ENCODE results near the gene HMMR. TPM values are rescaled to one million over a fixed set of nuclear protein-coding genes. Genes with fewer than 3 reads are reported as not detected.

Gene HMMR
- total and polyA plus RNA-seq, 2 experiments from 2014 or later: 77.9 to 163 TPM

DNA sequence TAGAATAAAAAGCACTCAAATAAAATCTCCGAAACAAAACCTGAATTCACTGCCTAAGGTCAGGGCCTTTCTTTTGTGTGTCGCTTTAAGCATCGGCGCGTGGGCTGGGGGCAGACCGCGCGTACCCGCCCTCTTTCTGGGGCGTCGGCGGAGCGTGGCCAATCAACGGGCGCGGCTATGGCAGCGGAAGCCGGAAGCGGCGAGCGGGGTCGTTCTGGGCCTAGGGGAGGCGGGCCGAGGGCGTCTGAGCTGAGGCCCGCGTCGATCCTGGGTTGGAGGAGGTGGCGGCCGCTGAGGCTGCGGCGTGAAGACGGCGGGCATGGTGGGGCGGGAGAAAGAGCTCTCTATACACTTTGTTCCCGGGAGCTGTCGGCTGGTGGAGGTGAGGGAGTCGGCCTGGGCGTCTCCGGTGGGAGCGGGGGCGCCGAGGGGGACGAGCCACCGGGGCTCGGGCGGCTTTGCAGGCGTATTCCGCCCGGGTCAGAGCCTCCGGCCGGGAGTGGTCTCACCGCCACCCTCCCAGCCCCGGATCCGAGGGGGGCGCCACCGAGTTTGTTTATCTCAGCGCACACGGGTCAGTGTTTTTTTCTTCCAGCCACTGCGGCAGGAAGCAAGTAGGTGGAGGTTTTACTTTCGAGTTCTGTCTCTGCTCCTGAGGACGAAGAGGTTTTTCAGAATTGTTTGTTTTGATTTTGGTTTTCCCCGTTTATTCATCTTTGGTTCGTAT is 45.1 kb downstream of the HMMR start, which contains the start of gene MAT2B (continued):
- TF ChIP-seq, protein P1, sequence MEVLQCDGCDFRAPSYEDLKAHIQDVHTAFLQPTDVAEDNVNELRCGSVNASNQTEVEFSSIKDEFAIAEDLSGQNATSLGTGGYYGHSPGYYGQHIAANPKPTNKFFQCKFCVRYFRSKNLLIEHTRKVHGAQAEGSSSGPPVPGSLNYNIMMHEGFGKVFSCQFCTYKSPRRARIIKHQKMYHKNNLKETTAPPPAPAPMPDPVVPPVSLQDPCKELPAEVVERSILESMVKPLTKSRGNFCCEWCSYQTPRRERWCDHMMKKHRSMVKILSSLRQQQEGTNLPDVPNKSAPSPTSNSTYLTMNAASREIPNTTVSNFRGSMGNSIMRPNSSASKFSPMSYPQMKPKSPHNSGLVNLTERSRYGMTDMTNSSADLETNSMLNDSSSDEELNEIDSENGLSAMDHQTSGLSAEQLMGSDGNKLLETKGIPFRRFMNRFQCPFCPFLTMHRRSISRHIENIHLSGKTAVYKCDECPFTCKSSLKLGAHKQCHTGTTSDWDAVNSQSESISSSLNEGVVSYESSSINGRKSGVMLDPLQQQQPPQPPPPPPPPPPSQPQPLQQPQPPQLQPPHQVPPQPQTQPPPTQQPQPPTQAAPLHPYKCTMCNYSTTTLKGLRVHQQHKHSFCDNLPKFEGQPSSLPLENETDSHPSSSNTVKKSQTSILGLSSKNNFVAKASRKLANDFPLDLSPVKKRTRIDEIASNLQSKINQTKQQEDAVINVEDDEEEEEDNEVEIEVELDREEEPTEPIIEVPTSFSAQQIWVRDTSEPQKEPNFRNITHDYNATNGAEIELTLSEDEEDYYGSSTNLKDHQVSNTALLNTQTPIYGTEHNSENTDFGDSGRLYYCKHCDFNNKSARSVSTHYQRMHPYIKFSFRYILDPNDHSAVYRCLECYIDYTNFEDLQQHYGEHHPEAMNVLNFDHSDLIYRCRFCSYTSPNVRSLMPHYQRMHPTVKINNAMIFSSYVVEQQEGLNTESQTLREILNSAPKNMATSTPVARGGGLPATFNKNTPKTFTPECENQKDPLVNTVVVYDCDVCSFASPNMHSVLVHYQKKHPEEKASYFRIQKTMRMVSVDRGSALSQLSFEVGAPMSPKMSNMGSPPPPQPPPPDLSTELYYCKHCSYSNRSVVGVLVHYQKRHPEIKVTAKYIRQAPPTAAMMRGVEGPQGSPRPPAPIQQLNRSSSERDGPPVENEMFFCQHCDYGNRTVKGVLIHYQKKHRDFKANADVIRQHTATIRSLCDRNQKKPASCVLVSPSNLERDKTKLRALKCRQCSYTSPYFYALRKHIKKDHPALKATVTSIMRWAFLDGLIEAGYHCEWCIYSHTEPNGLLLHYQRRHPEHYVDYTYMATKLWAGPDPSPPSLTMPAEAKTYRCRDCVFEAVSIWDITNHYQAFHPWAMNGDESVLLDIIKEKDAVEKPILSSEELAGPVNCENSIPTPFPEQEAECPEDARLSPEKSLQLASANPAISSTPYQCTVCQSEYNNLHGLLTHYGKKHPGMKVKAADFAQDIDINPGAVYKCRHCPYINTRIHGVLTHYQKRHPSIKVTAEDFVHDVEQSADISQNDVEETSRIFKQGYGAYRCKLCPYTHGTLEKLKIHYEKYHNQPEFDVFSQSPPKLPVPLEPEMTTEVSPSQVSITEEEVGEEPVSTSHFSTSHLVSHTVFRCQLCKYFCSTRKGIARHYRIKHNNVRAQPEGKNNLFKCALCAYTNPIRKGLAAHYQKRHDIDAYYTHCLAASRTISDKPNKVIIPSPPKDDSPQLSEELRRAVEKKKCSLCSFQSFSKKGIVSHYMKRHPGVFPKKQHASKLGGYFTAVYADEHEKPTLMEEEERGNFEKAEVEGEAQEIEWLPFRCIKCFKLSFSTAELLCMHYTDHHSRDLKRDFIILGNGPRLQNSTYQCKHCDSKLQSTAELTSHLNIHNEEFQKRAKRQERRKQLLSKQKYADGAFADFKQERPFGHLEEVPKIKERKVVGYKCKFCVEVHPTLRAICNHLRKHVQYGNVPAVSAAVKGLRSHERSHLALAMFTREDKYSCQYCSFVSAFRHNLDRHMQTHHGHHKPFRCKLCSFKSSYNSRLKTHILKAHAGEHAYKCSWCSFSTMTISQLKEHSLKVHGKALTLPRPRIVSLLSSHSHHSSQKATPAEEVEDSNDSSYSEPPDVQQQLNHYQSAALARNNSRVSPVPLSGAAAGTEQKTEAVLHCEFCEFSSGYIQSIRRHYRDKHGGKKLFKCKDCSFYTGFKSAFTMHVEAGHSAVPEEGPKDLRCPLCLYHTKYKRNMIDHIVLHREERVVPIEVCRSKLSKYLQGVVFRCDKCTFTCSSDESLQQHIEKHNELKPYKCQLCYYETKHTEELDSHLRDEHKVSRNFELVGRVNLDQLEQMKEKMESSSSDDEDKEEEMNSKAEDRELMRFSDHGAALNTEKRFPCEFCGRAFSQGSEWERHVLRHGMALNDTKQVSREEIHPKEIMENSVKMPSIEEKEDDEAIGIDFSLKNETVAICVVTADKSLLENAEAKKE (CRISPR knock-in tag; IDR thresholded peaks at IDR 0.05): no peak
- TF ChIP-seq NANOG (IDR thresholded peaks at IDR 0.05; ENCODE audit: borderline replicate concordance): no peak
- TF ChIP-seq, protein P2, sequence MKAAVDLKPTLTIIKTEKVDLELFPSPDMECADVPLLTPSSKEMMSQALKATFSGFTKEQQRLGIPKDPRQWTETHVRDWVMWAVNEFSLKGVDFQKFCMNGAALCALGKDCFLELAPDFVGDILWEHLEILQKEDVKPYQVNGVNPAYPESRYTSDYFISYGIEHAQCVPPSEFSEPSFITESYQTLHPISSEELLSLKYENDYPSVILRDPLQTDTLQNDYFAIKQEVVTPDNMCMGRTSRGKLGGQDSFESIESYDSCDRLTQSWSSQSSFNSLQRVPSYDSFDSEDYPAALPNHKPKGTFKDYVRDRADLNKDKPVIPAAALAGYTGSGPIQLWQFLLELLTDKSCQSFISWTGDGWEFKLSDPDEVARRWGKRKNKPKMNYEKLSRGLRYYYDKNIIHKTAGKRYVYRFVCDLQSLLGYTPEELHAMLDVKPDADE (IDR thresholded peaks at IDR 0.05): peak; percentile 78

DNA sequence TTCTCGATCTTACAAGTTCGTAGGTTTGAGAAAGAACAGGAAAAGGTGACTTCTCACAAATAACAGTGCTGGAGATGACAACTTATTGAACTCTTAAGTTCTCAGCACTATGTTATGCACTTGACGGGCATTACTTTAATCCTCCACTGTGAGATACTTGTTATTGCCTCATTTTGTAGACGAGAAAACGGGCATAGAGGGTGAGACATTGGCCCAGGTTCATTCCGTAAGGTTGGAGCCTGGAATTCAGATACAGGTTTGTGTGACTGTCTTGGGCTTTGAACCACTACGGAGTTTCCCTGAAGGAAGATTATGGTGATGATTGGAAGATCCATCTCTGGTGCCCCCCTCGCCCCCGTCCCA is 45.6 kb downstream of the HMMR start:
- H3K27me3 ChIP-seq (ENCODE audit: insufficient read depth): no peaks in the 10 kb centered on the region
- peaks cover 73% of the 10 kb centered on the region for H3K79me2 ChIP-seq (replicated peaks; ENCODE audit: insufficient read depth)
- peak overlapping the region; percentile 89 for H3K4me2 ChIP-seq
- Mint-ChIP-seq H3K9me3 (no peaks in the 10 kb centered on the region; the same call in 2 of the 3 replicates), H3K4me3 (peak overlapping the region; percentile 96), H3K36me3 (ENCODE audit: low read depth) (peaks cover 38% of the 10 kb centered on the region), H3K27ac (peak overlapping the region; percentile 87), H3K4me1 (peaks cover 47% of the 10 kb centered on the region), H3K27me3 (ENCODE audit: insufficient read depth, low read depth, poor library complexity) (peaks cover 17% of the 10 kb centered on the region)
- H3K4me3 ChIP-seq: peak overlapping the region; percentile 58
- DNase-seq (ENCODE audit: low spot score) (no peak), ATAC-seq (no peak)
- peaks cover 43% of the 10 kb centered on the region for H3K4me1 ChIP-seq (ENCODE audit: insufficient read depth)
- H3K9me2 ChIP-seq (ENCODE audit: insufficient read depth): no peaks in the 10 kb centered on the region
- no peaks in the 10 kb centered on the region for H3F3A ChIP-seq (replicated peaks; ENCODE audit: low read depth)
- no peak overlapping the region for H2AFZ ChIP-seq
- peaks cover 43% of the 10 kb centered on the region for H4K20me1 ChIP-seq (replicated peaks; ENCODE audit: insufficient read depth)
- no peaks in the 10 kb centered on the region for H3K36me3 ChIP-seq (ENCODE audit: insufficient read depth)
- H3K27ac ChIP-seq (ENCODE audit: low read depth): peak overlapping the region; percentile 67
- TF ChIP-seq ZNF331 (CRISPR knock-in tag; IDR thresholded peaks at IDR 0.05; ENCODE audit: low read depth) (no peak), EZH2phosphoT487 (IDR thresholded peaks at IDR 0.05; ENCODE audit: unreplicated experiment) (no peak), STAT1 (IDR thresholded peaks at IDR 0.05; ENCODE audit: unreplicated experiment) (no peak), CREB1 (CRISPR knock-in tag; IDR thresholded peaks at IDR 0.05; ENCODE audit: low read depth) (no peak)
- TF ChIP-seq, protein P3, sequence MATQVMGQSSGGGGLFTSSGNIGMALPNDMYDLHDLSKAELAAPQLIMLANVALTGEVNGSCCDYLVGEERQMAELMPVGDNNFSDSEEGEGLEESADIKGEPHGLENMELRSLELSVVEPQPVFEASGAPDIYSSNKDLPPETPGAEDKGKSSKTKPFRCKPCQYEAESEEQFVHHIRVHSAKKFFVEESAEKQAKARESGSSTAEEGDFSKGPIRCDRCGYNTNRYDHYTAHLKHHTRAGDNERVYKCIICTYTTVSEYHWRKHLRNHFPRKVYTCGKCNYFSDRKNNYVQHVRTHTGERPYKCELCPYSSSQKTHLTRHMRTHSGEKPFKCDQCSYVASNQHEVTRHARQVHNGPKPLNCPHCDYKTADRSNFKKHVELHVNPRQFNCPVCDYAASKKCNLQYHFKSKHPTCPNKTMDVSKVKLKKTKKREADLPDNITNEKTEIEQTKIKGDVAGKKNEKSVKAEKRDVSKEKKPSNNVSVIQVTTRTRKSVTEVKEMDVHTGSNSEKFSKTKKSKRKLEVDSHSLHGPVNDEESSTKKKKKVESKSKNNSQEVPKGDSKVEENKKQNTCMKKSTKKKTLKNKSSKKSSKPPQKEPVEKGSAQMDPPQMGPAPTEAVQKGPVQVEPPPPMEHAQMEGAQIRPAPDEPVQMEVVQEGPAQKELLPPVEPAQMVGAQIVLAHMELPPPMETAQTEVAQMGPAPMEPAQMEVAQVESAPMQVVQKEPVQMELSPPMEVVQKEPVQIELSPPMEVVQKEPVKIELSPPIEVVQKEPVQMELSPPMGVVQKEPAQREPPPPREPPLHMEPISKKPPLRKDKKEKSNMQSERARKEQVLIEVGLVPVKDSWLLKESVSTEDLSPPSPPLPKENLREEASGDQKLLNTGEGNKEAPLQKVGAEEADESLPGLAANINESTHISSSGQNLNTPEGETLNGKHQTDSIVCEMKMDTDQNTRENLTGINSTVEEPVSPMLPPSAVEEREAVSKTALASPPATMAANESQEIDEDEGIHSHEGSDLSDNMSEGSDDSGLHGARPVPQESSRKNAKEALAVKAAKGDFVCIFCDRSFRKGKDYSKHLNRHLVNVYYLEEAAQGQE (IDR thresholded peaks at IDR 0.05; ENCODE audit: unreplicated experiment): no peak

Measured in GM23338 (cell line).